HG03457 (cell line): Measurements from ENCODE around the gene R3HDM4.
"Not testable (repeated sequence)": the region's sequence is repeated elsewhere in the genome, so short reads cannot be mapped to it uniquely, and the experiment has no call there.

Source experiments
- ATAC-seq: cut with Tn5 transposase; IDR thresholded peaks from one replicate; pipeline ENCODE4 v1.9.1; 2021; ENCODE audit warnings: moderate number of reproducible peaks; ENCODE audit not compliant: unreplicated experiment

The R3HDM4 gene

DNA sequence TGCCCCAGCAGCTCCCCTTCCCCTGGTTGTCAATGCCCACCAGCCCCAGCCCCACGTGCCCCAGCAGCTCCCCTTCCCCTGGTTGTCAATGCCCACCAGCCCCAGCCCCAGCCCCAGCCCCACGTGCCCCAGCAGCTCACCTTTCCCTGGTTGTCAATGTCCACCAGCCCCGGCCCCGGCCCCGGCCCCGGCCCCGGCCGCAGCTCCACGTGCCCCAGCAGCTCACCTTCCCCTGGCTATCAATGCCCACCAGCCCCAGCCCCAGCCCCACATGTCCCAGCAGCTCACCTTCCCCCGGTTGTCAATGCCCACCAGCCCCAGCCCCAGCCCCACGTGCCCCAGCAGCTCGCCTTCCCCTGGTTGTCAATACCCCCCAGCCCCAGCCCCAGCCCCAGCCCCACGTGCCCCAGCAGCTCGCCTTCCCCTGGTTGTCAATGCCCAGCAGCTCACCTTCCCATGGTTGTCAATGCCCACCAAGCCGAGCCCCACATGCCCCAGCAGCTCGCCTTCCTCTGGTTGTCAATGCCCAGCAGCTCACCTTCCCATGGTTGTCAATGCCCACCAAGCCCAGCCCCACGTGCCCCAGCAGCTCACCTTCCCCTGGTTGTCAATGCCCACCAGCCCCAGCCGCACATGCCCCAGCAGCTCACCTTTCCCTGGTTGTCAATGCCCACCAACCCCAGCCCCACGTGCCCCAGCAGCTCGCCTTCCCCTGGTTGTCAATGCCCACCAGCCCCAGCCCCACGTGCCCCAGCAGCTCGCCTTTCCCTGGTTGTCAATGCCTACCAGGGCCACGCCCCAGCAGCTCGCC lies 34.1 kb downstream of the R3HDM4 start:
- not testable (repeated sequence) for ATAC-seq

DNA sequence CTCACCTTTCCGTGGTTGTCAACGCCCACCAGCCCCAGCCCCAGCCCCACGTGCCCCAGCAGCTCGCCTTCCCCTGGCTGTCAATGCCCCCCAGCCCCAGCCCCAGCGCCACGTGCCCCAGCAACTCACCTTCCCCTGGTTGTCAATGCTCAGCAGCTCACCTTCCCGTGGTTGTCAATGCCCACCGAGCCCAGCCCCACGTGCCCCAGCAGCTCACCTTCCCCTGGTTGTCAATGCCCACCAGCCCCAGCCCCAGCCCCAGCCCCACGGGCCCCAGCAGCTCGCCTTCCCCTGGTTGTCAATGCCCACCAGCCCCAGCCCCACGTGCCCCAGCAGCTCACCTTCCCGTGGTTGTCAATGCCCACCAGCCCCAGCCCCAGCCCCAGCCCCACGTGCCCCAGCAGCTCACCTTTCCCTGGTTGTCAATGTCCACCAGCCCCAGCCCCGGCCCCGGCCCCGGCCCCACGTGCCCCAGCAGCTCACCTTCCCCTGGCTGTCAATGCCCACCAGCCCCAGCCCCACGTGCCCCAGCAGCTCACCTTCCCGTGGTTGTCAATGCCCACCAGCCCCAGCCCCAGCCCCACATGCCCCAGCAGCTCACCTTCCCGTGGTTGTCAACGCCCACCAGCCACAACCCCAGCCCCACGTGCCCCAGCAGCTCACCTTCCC lies 34.9 kb downstream of the R3HDM4 start:
- ATAC-seq: not testable (repeated sequence)

DNA sequence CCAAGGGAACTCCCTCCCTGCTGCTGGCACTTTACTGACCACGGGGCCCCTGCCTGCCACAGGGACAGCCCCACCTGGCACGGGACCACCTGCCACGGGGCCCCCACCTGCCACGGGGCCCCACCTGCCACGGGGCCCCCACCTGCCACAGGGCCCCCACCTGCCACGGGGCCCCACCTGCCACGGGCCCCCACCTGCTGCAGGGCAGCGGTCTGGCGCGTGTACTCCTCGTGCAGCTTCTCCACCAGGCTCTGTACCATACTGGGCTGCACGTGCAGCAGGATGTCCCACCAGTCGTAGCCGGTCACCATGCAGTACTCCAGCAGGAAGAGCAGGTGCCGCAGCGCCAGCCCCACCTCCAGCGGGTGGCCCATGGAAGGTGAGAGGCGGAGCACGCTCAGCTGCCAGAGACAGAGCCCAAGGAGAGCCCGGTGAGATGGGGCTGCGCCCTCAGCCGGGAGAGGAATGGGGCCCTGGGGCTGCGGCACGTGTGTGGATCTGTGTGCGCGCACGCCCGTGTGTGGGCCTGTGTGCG lies 36.2 kb downstream of the R3HDM4 start:
- no peak for ATAC-seq

DNA sequence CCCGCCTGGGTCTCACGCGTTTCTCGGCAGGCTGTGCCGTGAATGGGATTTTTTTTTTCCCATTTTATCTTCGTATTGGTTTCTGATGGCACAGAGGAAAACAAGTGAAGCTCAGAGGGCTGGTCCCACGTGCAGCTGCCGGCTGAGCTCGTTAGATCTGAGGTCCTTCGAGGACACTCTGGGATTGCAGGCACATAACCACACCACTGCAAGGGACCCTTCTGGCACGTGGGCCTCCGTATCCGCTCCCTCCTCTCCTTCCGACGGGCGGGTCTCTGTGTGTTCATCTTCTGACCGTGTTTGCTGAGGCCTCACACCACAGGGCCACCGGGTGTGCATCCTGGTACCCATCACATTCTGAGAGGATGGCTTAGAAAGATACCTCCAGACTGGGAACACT lies 36.9 kb downstream of the R3HDM4 start:
- ATAC-seq: no peak

DNA sequence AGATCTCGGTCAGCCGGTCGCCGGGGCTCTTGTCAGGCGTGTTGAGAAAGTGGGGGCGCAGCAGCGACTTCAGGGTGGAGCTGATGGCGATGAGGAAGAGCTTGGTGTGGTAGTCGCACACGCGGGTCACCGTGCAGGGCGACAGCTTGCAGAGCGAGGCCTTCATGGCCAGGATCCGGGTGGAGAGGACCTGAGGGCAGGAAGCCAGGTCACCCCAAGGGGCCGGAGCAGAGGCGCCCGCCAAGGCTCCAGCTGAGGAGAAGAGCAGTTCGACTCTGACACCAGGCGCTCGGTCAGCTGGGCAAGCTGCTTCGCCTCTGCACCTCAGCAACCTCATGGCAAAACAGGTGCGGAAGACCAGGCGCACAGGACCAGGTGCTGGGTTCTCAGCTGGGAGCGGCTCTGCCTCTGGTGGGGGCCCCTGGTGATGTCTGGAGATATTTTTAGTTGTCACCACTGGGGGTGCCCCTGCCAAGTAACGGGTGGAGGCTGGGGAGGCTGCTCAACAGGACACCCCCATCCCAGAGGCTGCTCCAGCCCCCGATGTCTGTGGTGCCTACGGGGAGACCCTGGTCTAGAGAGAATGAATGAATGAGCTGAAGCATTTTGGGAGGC lies 37.6 kb downstream of the R3HDM4 start:
- ATAC-seq: no peak

DNA sequence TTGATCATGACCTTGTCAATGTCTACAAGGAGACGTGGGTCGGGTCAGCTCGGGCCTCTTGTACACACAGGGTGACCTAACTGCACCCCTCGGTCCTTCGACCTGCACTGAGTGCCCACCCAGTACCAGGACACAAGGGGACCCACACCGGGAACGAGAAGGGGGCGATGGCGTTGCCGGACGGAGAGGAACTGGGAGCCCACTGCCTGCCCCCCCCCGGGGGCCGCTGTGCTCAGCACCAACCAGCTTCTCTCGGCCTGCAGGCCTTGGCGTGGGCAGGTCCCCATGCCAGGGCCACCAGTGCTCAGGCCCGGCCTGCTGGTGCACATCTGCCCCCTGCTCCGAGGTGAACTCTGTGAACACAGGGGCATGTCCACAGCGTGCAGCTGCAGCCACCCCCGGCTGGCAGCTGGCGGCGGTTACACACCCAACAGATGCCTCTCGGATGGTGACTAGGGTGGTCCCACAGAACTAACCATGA lies 39.4 kb downstream of the R3HDM4 start:
- ATAC-seq: no peak

DNA sequence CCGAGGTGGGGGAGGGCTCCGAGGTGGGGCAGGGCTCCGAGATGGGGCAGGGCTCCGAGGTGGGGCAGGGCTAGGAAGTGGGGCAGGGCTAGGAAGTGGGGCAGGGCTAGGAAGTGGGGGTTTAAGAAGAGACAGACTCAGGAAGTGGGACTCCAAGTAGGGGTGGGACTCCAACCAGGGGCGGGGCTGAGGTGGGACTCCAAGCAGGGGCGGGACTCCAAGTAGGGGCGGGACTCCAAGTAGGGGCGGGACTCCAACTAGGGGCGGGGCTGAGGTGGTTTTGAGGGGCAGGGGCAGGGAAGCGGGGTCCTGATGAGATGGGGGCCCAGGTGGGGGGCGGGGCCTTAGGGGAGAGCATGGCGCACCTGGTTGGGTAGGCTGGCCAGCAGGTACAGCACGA lies 39.9 kb downstream of the R3HDM4 start:
- ATAC-seq: no peak

DNA sequence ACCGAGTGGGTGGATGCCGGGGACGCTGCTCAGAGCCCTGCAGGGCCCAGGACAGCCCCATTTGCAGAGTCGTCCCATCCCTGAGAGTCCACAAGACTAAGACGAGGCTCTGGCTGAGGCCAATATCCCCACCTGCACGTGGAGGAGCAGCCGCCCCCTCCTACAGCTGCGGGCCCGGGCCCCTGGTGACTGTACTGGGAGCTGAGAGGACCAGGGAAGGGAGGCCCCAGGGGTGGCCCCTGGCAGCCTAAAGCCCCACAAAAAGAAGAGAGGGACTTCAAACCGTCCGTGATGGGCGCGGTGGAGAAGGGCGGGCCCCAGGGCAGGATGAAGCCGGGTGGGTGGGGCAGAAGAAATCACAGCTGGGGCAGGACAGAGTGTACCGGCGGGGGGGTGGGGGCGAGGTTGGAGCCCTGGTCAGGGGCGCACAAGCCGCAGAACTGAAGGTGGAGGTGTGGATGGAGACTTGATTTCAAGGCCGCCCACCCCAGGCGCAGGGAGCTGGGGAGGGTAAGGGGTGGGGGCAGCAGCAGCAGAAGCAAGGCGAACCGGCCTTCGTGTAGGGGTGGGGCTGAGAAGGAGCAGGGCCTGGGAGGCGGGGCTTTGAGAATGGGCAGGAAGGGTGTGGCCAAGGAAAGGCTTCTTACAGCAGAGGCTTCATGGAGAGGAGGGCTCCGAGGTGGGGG lies 40.6 kb downstream of the R3HDM4 start:
- no peak for ATAC-seq

DNA sequence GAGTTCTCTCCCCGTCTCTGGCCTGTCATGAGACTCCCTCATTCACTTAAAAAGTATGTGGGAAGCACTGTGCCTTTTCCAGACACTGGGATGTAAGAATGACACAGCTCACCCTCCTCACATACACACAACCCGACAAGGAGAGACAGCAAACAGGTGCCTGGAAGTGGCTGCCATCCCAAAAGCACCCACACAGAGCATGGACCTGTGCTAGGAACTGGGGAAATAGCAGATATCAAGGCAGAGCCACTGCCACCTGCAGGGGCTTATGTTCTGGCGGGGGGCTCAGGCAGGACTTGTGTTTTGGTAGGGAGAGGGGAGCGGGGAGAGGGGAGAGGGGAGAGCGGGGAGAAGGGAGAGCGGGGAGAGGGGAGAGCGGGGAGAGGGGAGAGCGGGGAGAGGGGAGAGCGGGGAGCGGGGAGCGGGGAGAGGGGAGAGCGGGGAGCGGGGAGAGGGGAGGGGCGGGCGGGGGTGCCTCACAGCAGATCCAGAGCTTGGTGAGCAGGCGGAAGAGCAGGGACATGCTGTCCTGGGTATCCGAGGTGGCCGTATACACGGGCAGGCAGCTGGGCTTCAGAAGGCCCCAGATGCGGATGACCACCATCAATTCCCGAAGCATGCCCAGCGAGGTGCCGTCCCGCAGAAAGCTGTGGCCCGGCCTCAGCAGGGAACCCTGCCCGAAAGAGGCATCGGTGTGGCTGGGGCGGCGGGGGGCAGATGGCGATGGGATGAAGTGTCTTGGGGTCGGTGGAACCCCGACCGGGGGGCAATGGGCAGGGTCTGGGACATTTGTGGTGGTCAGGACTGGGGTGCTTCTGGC lies 41.4 kb downstream of the R3HDM4 start:
- no peak for ATAC-seq

DNA sequence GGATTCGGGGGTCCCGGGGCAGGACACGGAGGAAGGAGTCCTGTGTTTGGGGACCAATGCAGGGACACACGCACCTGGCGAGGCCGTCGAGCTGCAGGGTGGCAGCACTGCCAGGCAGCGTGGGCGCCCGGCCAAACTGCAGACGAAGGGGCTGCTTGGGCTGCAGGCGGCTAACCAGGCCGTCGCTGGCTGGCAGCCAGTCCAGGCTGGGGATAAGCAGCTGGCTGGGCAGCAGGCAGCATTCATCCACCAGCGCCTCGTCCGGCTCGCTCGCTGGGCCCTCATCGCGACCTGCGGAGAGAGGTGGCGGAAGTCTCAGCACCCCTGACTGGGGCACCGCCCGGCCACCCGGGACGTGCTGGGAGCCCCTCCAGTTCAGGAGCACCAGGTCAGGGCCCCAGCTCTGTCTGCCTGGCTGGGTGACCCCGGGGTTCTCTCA lies 42.0 kb downstream of the R3HDM4 start:
- no peak for ATAC-seq

DNA sequence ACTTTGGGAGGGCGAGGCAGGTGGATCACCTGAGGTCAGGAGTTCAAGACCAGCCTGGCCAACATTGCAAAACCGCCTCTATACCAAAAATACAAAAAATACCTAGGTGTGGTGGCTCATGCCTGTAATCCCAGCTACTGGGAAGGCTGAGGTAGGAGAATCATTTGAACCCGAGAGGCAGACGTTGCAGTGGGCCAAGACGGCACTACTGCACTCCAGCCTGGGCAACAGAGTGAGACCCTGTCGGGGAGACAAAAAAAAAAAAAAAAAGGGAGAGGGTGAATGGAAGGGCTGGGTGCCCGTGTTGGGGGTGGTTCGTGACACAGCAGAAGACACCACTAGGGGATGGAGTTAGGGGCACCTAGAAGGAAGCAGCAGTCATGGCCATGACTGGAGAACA lies 42.7 kb downstream of the R3HDM4 start:
- ATAC-seq: no peak

DNA sequence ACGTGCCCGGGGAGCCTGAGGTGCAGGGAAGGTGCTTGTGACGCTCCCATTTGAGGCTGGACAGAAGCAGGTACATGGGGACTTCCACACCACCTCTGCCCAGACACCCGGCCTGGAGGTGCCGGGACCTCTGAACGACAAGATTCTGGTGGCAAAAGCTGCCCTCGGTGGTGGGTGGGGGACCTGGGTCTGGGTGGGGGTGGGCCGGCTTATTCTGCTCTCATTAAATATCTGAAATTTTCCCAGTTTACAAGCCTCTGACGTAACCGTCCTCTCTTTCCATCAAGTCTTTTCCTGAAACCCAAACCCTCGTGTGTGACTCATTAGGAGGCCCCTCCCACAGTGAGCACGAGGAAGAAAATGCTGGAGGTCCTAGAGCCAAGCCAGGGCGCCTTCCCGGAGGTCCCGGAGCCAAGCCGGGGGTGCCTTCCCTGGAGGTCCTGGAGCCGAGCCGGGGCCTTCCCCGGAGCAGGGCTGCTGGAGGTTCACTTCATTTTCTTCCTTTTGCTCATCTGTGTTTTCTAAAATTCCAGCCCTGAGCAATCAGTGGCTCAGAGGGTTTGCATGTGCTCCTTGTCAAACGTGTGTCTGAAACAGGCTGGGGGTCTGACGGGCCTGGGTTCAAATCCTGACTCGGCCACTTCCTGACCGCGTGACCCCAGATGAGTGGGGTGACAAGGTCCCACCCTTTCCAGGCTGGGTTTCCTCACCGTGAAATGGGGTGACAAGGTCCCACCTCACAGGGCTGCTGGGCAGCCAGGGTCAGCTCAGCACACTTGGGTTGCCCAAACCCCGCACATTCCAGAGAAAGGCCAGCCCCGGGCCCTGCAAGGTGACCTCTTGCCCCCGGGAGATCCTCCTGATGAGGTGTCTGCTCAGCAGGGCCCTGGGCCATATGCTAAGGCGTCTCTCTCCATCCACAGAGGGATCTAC lies 43.5 kb downstream of the R3HDM4 start:
- ATAC-seq: no peak

DNA sequence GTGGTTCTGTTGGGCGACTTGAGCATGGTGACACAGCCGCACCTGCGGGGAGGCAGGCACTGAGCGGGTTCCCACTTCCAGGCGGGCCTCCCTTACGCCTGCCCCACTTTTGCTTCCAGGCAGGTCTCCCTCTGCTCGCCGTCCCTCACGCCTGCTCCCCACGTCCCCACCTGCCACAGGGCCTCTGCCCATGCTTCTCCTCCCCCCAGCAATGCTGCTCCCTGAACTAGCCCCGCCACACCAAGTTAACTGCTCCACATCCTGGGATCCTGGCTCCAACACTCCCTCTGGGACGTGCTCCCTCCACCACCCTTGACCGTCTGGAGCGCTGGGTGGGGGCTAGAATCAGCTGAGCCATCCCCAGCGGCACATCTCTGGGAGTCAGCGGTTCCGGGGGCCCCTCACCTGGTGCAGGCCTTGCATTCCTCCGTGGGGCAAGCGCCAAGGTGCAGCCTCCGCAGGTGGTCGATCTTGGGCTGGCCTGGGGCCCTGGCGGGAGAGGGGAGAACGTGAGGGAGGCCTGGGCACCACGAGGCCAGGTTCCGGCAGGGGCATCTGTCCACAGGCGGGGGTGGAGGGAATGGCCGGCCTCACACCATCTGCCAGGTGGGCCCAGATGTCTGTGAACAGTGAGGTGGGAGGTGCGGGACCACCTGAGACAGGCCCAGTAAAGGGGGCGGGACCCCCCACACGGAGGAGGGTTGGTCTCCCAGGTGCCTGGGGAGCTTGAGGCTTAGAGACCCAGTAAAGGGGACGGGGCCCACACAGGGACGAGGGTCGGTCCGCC lies 44.4 kb downstream of the R3HDM4 start:
- ATAC-seq: no peak

DNA sequence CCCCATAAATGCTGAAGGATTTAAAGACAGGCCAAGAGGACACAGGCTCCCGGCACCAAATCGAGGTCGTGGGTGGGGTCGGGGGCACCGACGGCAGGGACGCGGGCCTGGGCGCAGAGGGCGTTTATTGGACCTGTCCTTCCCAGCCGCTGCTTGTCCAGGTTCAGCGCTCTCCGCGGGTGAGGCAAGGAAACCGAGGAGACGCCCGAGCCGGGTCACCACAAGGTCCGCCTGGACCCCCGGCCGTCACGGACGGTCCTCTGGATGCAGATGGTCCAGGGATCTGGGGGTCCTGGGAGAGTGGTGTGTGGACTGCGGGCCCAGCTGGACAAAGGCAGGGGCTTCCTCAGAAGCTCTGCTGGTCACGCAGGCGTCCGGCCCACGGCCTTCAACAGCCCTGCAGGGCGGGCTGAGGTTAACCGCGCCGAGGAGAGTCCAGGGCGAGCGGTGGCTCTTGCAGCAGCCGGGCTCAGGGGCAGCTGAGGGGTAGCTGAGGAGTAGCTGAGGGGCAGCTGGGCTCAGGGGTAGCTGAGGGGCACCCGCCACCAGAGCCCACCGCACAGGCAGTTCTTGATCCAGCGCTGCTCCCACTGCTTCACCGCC lies 45.1 kb downstream of the R3HDM4 start:
- no peak for ATAC-seq

DNA sequence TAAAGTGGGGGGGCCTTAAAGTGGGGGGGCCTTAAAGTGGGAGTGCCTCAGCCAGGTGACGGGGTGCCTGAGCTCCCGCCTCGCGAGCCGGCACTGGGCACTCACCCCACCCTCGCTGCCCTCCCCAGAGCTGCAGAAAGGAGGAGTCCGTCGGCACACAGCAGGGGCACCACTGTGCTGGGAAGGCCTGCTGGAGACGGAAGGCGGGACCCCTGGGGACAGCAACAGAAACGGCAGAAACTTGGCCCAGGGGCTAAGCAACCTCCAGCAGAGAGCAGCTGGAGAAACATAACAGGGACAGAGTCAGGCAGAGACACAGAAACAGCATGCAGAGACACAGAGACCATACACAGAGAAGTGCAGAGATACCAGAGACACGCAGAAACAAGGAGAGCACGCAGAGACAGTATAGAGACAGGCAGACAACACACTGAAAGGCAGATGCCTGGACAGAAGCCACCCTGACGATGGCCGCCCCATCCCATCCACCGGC lies 45.7 kb downstream of the R3HDM4 start:
- ATAC-seq: no peak

DNA sequence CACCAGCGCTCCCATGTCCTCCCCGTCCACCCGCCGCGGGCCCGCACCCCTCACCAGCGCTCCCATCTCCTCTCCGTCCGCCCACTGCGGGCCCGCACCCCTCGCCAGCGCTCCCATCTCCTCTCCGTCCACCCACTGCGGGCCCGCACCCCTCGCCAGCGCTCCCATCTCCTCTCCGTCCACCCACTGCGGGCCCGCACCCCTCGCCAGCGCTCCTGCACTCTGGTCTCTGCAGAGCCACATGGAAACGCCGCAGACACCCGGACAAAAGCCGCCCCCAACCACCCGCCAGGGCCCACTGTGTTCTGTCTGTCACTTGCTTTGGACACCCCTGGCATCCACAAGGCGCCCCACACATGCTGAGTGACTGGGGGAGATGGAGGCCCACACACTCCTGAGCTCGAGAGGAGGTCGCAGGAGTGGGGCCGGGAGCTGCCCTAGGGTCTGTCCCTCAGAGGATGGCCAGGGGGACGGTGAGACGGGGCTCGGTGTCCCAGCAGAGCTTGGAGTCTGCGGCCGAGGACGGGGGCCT lies 46.2 kb downstream of the R3HDM4 start:
- ATAC-seq: no peak

DNA sequence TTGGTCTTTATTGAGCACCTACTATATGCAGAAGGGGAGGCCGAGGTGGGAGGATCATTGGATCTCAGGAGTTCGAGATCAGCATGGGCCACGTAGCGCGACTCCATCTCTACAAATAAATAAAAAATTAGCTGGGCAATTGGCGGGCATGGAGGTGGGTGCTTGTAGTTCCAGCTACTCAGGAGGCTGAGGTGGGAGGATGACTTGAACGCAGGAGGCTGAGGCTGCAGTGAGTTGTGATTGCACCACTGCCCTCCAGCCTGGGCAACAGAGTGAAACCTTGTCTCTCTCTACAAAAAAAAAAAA lies 49.8 kb downstream of the R3HDM4 start:
- no peak for ATAC-seq
